ENCODE measurements around the gene LSM12. TPM values are rescaled to one million over a fixed set of nuclear protein-coding genes. Genes with fewer than 3 reads are reported as not detected.
"Not testable (repeated sequence)": the region's sequence is repeated elsewhere in the genome, so short reads cannot be mapped to it uniquely, and the experiment has no call there.

LSM12 gene
- total RNA-seq, 1 experiment from 2014 or later = 30.9 TPM

DNA sequence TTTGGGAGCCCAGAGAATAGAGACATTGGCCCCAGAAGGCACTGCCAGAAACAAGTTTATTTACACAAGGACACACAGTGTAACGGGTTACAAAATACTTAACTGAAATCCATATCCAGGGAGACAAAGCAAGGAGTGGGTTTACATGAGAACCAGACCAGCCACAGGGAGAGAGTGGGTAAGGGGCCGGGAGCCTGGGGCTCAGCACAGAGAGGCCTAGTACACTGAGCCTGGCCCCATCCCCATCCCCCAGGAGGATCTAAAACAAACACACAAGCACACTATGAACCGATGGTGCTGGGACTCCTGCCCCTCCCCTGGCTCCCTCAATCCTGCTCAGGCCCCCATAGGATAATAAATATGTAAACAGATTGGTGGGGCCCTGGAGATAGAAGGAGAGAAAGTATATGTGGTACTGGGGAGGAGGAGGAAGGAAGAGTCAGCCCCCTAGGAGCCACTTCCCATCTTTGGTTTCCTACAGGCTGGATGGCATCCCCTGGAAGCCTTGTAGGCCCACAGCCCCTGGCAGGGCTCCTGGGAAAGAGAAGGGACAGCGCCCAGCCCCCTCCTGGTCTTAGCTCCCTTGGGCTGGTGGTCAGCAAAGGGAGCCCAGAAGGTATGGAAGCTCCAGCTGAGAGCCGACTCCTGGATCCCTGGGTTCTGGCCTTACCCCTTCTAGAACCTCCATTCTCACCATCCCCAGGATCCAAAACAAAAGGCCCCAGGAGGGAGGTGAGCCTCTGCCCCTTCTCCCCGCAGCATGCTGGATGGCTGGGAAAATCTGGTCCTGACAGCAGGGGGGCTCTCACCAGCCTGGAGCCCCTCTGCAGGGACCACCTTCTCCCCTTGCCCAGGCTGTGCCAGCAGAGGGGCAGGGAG is 10.5 kb upstream of the LSM12 start:
- no peak for DNase-seq (ENCODE audit: low read depth)

DNA sequence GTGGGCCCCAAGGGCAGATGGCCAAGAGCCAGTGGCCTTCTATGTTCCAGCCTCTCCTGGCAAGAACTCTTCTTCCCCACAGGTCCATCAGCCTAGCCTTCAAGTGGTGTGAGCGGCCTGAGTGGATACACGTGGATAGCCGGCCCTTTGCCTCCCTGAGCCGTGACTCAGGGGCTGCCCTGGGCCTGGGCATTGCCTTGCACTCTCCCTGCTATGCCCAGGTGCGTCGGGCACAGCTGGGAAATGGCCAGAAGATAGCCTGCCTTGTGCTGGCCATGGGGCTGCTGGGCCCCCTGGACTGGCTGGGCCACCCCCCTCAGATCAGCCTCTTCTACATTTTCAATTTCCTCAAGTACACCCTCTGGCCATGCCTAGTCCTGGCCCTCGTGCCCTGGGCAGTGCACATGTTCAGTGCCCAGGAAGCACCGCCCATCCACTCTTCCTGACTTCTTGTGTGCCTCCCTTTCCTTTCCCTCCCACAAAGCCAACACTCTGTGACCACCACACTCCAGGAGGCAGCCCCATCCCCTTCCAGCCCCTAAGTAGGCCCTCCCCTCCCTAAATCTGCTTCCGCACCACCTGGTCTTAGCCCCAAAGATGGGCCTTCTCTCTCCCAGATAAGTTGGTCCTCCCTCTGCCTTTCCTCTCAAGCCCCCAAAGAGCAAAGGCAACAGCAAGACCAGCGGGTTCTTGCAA is 9.3 kb upstream of the LSM12 start:
- DNase-seq (ENCODE audit: low read depth) = no peak

DNA sequence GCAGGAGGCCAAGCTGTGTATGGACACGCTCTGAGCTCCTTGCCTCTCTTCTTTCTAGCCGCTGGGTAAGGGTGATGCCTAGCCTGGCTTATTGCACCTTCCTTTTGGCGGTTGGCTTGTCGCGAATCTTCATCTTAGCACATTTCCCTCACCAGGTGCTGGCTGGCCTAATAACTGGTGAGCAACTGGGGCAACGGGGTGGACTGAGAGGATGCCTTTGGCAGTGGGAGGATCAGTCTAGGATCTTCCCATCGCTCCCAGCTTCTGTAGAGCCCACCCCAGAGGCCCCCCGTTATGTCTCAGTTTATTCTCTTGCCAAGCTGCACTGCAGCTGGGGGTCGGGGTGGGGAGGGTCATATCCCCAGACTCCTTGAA is 8.4 kb upstream of the LSM12 start:
- no peak for DNase-seq (ENCODE audit: low read depth)

DNA sequence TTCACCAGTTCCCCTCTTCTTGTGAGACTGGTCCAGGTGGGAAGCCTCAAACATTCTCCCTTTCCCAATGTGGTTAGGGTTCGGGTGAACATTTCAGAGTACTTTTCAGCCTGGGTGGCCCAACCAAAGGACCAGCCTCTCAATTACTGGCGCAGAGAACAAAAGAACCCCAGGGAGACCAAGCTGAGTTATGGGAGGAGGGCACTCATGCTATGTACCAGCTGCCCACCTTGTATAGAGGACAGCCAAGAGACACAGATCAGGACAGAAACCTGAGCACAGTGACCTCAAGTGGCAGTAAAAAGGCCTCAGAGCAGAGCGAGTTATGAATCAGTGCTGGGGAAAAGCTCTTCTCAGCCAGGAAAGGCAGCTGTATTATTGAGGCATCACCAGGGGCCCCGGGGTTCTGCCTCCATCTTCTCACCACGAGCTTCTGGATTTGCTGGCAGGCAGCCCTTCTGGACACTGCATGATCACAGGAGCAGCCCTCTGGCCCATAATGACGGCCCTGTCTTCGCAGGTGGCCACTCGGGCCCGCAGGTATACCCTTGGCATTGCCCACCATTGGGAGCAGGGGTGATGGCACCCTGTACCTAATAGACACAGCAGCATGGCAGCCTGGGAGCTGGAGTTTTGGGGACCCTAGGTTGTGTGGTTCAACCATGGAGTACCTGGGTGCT is 7.9 kb upstream of the LSM12 start:
- DNase-seq (ENCODE audit: low read depth) = no peak

DNA sequence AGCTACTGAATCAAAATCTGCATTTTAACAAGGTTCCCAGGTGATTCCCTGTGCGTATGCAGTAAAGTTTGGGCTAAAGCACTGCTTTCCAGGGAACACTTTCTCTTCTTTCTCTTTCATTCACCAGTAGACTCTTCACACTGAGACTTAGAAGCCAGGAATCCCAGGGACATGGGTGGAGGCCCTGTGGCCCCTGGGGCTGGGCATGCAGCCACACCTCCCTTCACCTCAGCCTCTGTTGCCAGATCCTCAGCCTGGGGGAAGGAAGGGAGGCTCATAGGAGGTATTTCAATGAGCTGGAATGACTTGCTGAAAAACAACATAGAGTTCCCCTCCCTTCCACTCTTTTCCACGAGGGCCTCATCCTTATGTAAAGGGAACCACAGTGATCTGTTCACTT is 5.3 kb upstream of the LSM12 start:
- DNase-seq (ENCODE audit: low read depth) = no peak

DNA sequence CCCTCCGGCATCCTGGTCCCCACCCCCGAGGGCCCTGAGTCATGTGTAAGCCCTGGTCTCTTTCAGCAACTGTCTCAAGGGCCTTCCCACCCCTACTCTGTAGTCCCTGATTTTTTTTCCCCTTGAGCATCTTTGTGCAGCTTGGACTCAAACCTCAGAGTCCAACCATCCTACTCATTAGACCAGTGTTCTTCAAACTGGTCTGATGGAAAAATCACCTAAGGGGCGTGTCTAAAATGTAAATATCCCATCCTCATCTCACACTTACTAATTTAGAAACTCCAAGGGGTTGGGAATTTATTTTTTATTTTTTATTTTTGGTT is 4.7 kb upstream of the LSM12 start:
- DNase-seq (ENCODE audit: low read depth) = peak; percentile 60

DNA sequence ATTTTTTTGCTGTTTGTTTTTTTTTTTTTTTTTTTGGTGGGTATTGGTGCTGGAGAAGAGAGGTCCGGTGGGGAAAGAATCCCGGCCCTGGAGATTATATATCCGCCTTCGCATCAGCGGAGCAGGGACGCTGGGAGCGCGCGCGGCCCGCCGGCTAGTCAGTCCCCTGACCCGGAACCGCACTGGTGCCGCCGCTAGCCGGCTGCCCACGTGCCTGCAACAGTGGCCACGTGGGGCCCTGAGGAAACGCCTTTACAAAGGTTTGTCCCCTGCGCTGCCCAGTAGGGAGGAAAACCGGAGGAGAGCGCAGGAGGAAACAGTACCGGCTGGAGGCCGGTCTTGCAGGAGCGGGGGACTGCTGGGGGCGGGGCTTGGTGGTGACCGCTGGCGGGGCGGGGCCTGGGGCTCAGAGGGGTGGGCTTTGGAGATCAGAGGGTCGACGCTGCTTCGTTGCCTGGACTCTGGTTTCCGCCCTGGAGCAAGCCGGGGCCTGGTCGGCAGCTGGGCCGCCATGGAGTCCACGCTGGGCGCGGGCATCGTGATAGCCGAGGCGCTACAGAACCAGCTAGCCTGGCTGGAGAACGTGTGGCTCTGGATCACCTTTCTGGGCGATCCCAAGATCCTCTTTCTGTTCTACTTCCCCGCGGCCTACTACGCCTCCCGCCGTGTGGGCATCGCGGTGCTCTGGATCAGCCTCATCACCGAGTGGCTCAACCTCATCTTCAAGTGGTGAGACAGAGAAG is 4.2 kb upstream of the LSM12 start, which contains the start of gene G6PC3:
Gene G6PC3, plus strand, starts transcription at position 281 of the 743 bp plus-strand sequence. Its CDS starts 231 bp downstream, at position 512.
- peak; percentile 92 for DNase-seq (ENCODE audit: low read depth)

DNA sequence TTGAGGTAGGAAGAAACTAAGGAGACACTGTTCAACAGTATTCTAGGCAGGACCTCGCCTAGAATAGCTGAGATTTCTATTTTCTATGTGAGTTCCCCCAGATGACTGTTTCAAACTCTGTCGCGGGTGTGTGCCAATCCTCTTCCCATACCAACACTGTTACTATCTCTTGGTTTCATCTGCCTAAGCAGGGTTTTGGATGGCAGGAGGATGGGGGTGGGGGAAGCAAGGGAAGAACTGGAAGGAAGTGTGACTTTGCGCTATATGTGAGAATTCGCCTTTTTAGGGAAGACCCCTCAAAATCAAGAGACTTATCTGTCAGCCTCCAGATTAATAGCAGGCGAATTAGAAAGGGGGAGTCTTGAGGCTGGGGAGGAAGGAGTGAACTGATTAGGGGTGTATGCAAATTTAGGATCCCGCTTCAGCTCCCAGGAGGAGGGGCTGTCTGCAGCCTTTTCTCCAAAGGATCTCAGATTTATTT is 3.5 kb upstream of the LSM12 start:
- no peak for DNase-seq (ENCODE audit: low read depth)

DNA sequence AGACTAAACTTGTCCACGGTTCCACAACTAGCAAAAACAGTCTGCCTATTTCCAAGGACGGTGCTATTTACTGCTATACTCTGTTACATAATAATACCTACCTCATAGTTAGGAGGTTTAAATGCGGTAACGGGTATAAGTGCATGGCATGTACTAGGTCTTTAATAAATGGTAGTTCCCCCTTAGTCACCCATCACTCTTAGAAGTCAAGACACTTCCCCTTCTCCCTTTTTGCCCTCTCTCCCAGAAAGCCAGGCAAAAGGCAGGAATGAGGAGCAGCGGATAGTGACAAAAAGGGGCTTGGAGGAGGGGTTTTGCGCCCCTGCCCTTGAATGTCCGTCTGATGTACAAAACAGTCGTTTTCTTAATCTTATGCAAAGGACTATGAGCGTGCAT is 1.1 kb upstream of the LSM12 start:
- DNase-seq (ENCODE audit: low read depth) = no peak

DNA sequence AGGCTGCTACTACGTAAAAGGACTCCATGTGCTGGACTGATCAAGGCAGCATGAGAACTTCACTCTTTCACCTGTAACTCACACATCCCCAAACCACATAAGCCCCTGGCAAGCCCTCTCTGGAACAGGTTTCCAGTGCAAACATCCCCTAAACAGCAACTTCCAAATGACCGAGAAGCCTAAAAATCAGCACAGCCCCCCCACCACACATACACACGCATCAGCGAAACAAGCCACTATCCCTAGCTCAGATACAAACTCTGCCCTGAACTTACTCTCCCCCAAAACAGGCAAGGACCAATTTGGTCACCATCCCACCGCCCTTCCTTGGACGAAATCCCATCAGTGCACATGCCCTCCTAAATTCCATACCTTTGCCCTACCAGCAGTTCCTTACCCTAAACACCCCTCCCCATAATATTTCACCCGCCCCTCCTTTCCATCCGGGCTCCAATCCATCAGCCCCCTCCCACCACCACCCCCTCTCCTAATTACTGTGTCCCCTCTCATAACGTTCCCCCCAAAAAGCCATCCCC is 735 bp downstream of the LSM12 start:
- DNase-seq (ENCODE audit: low read depth) = no peak

DNA sequence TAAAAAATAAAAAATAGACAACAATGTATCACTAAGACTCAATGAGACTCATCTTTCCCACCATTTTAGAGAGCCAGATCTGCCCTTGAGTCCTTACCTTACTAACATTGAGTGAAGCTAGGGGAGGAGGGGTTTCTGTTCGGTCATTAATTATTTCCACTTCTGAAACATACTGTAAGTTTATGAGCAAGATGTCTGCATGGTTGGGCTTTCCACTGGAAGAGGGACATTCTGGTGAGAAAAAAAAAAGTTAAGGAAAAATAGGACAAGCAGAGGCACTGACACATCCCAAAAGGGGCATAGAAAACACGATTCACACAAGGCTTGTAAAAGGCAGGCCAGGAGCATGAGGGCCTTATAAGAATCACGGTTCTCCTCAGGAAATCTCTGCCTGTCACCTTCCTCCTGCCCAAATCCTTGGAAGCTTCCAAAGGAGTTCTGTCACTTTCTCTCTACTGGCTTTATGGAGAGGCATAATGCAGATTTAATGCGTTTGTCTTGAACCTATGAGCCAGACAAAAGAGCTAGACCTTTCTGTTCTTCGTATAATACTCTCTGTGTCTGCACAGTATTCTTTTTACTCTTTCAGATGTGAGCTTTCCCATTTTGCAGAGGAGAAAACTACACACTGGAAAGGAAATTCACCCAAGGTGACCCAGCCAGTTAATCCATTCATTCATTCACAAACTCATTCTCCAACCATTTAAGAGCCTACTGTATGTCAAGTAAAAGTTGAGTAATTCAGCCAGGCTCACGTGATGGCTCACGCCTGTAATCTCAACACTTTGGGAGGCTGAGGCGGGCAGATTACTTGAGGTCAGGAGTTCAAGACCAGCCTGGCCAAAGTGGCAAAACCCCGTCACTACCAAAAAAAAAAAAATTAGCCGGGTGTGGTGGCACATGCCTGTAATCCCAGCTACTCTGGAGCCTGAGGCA is 2.5 kb downstream of the LSM12 start:
- DNase-seq (ENCODE audit: low read depth) = no peak

DNA sequence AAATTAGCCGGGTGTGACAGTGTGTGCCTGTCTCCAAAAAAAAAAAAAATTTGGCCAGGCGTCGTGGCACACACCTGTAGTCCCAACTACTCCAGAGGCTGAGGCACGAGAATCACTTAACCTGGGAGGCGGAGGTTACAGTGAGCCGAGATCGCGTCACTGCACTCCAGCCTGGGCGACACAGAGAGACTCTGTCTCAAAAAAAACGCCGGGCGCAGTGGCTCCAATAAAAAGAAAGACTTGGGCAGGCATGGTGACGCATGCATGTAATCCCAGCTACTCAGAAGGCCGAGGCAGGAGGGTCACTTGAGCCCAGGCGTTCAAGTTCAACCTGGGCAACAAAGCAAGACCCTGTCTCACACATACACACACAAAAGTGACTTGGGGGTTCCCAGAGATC is 3.6 kb downstream of the LSM12 start:
- DNase-seq (ENCODE audit: low read depth) = no peak

DNA sequence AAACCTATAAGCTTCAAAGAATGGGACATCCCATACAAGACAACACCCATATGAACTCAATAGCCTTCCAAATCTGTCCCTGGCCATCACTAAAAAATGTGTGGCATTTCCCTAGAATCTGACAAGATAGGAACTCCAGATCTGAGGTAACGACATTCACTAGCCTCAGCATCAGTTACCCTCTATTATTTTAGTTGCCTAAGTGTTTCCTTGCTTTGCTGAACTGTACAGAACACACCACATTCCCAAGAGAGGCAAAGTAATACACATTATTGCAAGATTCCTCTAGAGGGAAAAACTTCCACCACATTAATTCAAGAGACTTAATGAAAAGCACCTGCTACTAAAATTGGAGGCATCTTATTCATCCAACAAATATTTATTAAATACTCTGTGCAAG is 5.0 kb downstream of the LSM12 start:
- no peak for DNase-seq (ENCODE audit: low read depth)

DNA sequence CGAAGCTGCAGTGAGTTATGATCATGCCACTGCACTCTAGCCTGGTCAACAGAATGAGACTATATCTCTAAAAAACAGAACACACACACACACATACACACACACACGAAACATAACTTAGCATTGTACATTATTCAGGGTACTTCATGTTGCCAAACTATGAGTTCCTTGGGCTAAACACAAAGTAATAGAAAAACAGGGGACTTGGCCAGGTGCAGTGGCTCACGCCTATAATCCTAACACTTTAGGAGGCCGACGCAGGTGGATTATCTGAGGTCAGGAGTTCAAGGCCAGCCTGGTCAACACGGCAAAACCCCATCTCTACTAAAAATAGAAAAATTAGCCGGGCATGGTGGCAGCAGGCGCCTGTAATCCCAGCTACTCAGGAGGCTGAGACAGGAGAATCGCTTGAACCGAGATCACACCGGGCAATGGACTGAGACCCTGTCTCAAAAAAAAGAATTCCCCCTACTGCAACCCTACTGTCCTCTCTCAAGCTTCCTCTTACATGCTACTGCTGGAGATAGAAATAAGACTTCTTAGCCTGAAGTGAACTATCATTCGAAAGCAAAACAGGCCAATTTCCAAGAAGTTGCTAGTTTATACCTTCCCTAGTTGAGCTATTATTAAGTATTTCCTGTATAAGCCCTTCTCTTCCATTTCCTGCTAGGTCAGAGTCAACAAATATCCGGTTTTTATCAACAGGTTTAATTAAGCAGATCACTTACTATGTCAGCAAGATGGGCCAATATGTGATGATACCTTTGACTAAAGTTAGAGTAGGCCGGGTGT is 7.2 kb downstream of the LSM12 start:
- no peak for DNase-seq (ENCODE audit: low read depth)

DNA sequence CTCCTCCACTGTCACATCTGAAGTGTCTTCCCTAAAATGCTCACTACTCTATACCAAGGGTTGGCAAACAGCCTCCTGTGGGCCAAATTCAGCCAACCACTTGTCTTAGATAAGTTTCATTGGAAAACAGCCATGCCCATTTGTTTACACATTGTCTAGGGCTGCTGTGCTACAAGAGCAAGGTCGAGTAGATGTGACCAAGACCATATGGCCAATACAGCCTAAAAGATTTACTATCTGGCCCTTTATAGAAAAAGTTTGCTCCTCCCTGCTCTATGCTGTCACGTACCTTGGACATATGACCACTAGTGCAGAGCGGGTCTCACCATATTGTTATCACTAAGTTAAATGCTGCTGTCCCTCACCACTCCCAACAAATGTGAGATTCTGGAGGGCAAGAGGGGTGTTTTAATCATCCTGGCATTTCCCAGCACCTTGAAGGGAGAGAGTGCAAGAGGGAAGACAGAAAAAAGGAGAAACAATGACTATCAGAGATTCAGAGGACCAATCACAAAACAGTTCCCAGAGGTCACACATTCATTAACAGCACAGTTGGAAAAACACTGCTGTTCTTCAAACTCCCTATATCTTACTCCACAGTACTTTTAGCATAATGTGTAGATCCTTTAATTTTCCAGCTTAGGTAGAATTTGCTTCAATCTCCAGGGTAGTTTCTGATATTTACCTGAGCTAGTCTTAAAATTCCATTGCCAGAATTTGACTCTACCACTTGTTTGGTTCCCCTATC is 13.2 kb downstream of the LSM12 start:
- DNase-seq (ENCODE audit: low read depth) = no peak

DNA sequence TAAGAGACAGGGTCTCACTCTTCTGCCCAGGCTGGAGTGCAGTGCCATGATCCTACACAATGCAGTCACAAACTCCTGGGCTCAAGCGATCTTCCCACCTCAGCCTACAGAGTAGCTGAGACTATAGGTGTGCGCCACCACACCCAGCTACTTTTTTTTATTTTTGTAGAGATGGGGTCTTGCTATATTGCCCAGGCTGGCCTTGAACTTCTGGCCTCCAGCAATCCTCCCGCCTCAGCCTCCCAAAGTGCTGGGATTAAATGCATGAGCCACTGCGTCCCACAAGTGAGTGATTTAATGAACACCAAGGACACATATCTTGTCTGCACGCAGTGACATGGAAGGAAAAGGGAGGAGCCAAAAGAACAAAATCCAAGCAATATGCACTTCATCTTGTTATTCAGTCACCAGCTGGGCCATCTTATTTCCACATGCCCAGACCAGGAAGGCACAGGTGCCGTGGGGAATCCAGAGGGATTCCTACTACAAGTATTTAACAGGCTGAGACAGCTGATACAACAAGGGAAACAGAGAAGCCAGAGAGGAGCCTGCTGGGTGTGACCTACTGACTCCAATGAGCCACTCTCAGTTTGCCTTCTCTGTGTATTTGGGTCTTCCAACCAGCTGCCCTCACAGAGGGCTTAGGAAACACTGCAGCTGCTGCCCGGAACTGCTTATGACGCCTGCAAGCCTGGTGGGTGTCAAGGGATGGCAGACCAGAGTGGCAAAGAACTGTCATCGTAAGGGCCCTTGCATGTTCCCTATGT is 17.0 kb downstream of the LSM12 start:
- DNase-seq (ENCODE audit: low read depth) = no peak

DNA sequence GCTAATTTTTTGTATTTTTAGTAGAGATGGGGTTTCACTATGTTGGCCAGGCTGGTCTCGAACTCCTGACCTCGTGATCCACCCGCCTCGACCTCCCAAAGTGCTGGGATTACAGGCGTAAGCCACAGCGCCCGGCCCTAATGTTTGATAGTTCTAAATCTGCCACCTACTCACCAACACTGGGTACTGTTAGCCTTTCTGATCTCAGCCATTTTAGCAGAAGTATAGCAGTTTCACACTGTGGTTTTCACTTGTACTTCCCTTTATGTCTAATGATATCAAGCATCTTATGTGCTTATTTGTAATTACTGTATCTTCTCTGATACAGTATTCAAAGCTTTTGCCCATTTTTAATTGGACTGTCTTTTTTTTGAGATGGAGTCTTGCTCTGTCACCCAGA is 19.6 kb downstream of the LSM12 start:
- DNase-seq (ENCODE audit: low read depth) = not testable (repeated sequence)

DNA sequence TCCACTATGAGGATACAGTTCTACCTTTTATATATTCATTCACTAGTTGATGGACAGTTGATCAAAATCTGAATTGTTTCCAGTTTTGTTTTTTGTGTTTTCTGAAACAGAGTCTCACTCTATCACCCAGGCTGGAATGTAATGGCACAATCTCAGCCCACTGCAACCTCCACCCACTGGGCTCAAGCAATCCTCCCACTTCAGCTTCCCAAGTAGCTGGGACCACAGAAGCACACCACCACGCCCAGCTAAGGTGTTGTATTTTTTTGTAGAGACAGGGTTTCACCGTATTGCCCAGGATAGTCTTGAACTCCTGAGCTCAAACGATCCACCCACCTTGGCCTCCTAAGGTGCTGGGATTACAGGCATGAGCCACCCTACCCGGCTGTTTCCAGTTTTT is 21.0 kb downstream of the LSM12 start:
- no peak for DNase-seq (ENCODE audit: low read depth)
